Measurements from ENCODE around the gene TOGARAM2. TPM values are rescaled to one million over a fixed set of nuclear protein-coding genes. Genes with fewer than 3 reads are reported as not detected.

TOGARAM2 gene
- total and polyA plus RNA-seq, 2 of the 13 experiments (the other 11 are each of a cell fraction or from before 2014, with no cell fraction given): under 0.01 to 0.05 TPM

- no peak for TF ChIP-seq BCL3 (CRISPR knock-in tag; IDR thresholded peaks at IDR 0.05)
- TF ChIP-seq CREB1 (IDR thresholded peaks at IDR 0.05): peak; percentile 80
- no peak for TF ChIP-seq CREB1 (CRISPR knock-in tag; IDR thresholded peaks at IDR 0.05)
- TF ChIP-seq ATF5 (CRISPR knock-in tag; IDR thresholded peaks at IDR 0.05; ENCODE audit: low read depth): no peak
- TF ChIP-seq HNF1A (IDR thresholded peaks at IDR 0.05; ENCODE audit: low read depth): no peak
- no peak for TF ChIP-seq HNF1A (CRISPR knock-in tag; IDR thresholded peaks at IDR 0.05; ENCODE audit: borderline replicate concordance)
- no peaks in the 10 kb centered on the region for H3K79me2 ChIP-seq (ENCODE audit: insufficient read depth, low read length)
- DNase-seq (ENCODE audit: low spot score) (no peak), ATAC-seq (no peak), FAIRE-seq (no peak)
- H3K27me3 ChIP-seq (ENCODE audit: control insufficient read depth in 1 of 2, insufficient read depth in 2 of 2, low read length in 2 of 2): peaks cover 11 to 61% of the 10 kb centered on the region in 2 experiments
- in situ Hi-C loops (cut with HindIII; ENCODE audit: extremely low pct_ligation_motif_present, low pct_unique_long_range_greater_than_20kb) (no loop called here), intact Hi-C loops (cut with micrococcal nuclease; ENCODE audit: unreplicated experiment) (no loop called here)
- POLR2A ChIA-PET: no interaction called here
- no peak overlapping the region for H3K9ac ChIP-seq (ENCODE audit: insufficient read depth, low read depth, low read length)
- H3K27ac ChIP-seq (ENCODE audit: extremely low read length, insufficient read depth, low read length): no peak overlapping the region
- H3K9me3 ChIP-seq (ENCODE audit: low read length): no peaks in the 10 kb centered on the region
- no peaks in the 10 kb centered on the region for H3K36me3 ChIP-seq (replicated peaks in 1 of 2; ENCODE audit: control insufficient read depth in 1 of 2, insufficient read depth in 2 of 2, low read length in 2 of 2)
- no peaks in the 10 kb centered on the region; the same call in 1 of the 2 replicates for H4K20me1 ChIP-seq (ENCODE audit: insufficient read depth, low read length)
- CTCF ChIA-PET (ENCODE audit: low intra/inter-chr PET ratio, low total read pairs): no interaction called here
- H2AFZ ChIP-seq (ENCODE audit: low read length): no peak overlapping the region
- 27% methylated on average over 16 of the region's 19 CpGs for WGBS (ENCODE audit: low lambda C conversion rate)
- H3K4me3 ChIP-seq (replicated peaks in 1 of 3; ENCODE audit: insufficient read depth in 1 of 3, low read depth in 2 of 3, low read length in 3 of 3): no peak overlapping the region
- H3K4me2 ChIP-seq (ENCODE audit: low read depth, low read length): no peak overlapping the region
- H3K4me1 ChIP-seq (ENCODE audit: insufficient read depth, low read length): no peaks in the 10 kb centered on the region
- no TSS peak for BruUV-seq (replicated peaks)
Observed at GRCh38 chr2:29011418-29012060, 30.4 kb downstream of the TOGARAM2 start.

Measured in HepG2 (cell line).